GM13977 (cell line): ENCODE results near the gene OR2H1.
"Not testable (repeated sequence)": the region's sequence is repeated elsewhere in the genome, so short reads cannot be mapped to it uniquely, and the experiment has no call there.

Source experiments
- DNase-seq: peaks from one replicate; pipeline ENCODE4 v3.0.0; 2012; ENCODE audit warnings: low spot score
- CTCF ChIP-seq: IDR thresholded peaks from 2 replicates; pipeline ENCODE4 v1.5.1; 2012; ENCODE audit warnings: mild to moderate bottlenecking, control low read depth; ENCODE audit not compliant: insufficient read depth; ENCODE audit errors: extremely low read depth, missing control alignments
- in situ Hi-C: fragments of 300-500 bp; cut with MboI; formaldehyde crosslinking; loops from one replicate; pipeline ENCODE4 v1.12.0; 2022; ENCODE audit warnings: low sequenced_read_pairs, low pct_unique_long_range_greater_than_20kb, mixed read lengths, inconsistent platforms; ENCODE audit not compliant: unreplicated experiment

Gene OR2H1

GRCh38 chr6:29456971-29457370 is at the start of gene OR2H1, which contains the start of gene OR11A1:
TSS of gene OR2H1 (plus strand) at chr6:29457155. CDS start at chr6:29461770, 4,615 bp downstream.
TSS of gene OR11A1 (minus strand) at chr6:29457071. CDS start at chr6:29427641, 29,430 bp downstream.
- TF ChIP-seq CTCF: no peak
- in situ Hi-C loops: no loop called here
- no peak for DNase-seq

GRCh38 chr6:29414588-29414987 is 42.4 kb upstream of the OR2H1 start, which contains the start of gene OR12D1:
TSS of gene OR12D1 (plus strand) at chr6:29414928.
- in situ Hi-C loops: no loop called here
- no peak for DNase-seq
- TF ChIP-seq CTCF: no peak

GRCh38 chr6:29419516-29419915 is 37.4 kb upstream of the OR2H1 start:
- in situ Hi-C loops: no loop called here
- DNase-seq: no peak
- TF ChIP-seq CTCF: no peak

GRCh38 chr6:29424168-29424567 is 32.8 kb upstream of the OR2H1 start:
- no peak for DNase-seq
- in situ Hi-C loops: no loop called here
- no peak for TF ChIP-seq CTCF

GRCh38 chr6:29424575-29424974 is 32.4 kb upstream of the OR2H1 start:
- no peak for DNase-seq
- no peak for TF ChIP-seq CTCF
- in situ Hi-C loops: no loop called here

- in situ Hi-C loops: no loop called here
- DNase-seq: no peak
- no peak for TF ChIP-seq CTCF
Observed at GRCh38 chr6:29425075-29425474, 31.9 kb upstream of the OR2H1 start.

- DNase-seq: no peak
- TF ChIP-seq CTCF: no peak
- in situ Hi-C loops: no loop called here
Observed at GRCh38 chr6:29426654-29427053, 30.3 kb upstream of the OR2H1 start.

- DNase-seq, in situ Hi-C loops: not testable (repeated sequence)
Observed at GRCh38 chr6:29436730-29437129, 20.2 kb upstream of the OR2H1 start.
